K562 (cell line): ENCODE measurements around the gene MAP4. TPM values are rescaled to one million over a fixed set of nuclear protein-coding genes. Genes with fewer than 3 reads are reported as not detected.

ENCODE experiments used
- ATAC-seq: fragments of 200-7000 bp; cut with Tn5 transposase; 3 replicates; pipeline ENCODE4 v1.9.1; 2020; ENCODE audit warnings: moderate library complexity
- BruUV-seq: library from RNA; stranded (reverse); fragments of 400-500 nt; replicated peaks from 2 replicates; lab custom pipeline; 2021; lab: Mats Ljungman, UMichigan
- CTCF ChIA-PET: fragments of 300-600 bp; formaldehyde crosslinking; extraction: SDS; loops from one replicate; lab custom pipeline; 2021; ENCODE audit warnings: low intra/inter-chr PET ratio; lab: Yijun Ruan, JAX
- POLR2A ChIA-PET: fragments of 300-600, 350-650 bp; sonication (Branson Sonifier 250); formaldehyde crosslinking; extraction: SDS; loops from one replicate; lab custom pipeline; 2021; ENCODE audit warnings: antibody characterized with exemption, inconsistent platforms; lab: Yijun Ruan, JAX
- DNase-seq, 4 experiments: peaks; one replicate each; pipeline versions ENCODE4 v3.0.0 to v3.0.0-alpha.2; 2011 to 2018; ENCODE audit warnings: low spot score in 3 of 4, mixed read lengths in 3 of 4; ENCODE audit errors: extremely low read depth in 1 of 4
- FAIRE-seq: peaks from 2 replicates; lab custom pipeline; 2011; peaks lifted over from hg19 to GRCh38; lab: Jason Lieb, UNC
- H2AFZ ChIP-seq: 2 replicates; pipeline ENCODE4 v1.6.0; 2011; ENCODE audit warnings: low read depth, low read length, control low read depth, inconsistent platforms
- H3K27ac ChIP-seq: fragments of 200-600 bp; 3 replicates; pipeline ENCODE4 v1.8.0; 2011; ENCODE audit warnings: low read depth, mild to moderate bottlenecking, control low read depth, inconsistent platforms, low read length, moderate library complexity, mixed read lengths; ENCODE audit errors: extremely low read depth
- H3K27me3 ChIP-seq, 2 experiments: fragments of 300-600 bp in 1 of 2; 2 replicates in 1 of 2; 3 replicates in 1 of 2; pipeline versions ENCODE4 v1.6.0 to v1.8.0; 2011; ENCODE audit warnings: inconsistent platforms in 2 of 2, low read length in 2 of 2, mild to moderate bottlenecking in 1 of 2, mixed read lengths in 1 of 2, moderate library complexity in 1 of 2; ENCODE audit not compliant: control insufficient read depth in 2 of 2, insufficient read depth in 2 of 2
- H3K36me3 ChIP-seq: fragments of 300-600 bp; 3 replicates; pipeline ENCODE4 v1.8.0; 2011; ENCODE audit warnings: mild to moderate bottlenecking, low read length, inconsistent platforms; ENCODE audit not compliant: control insufficient read depth, insufficient read depth
- H3K4me1 ChIP-seq, 2 experiments: fragments of 200-600 bp in 1 of 2; replicated peaks in 1 of 2; 2 replicates in 1 of 2; 3 replicates in 1 of 2; pipeline versions ENCODE4 v1.5.1 to v1.8.0; 2011; ENCODE audit warnings: inconsistent platforms in 2 of 2, low read length in 2 of 2, mild to moderate bottlenecking in 1 of 2, mixed read lengths in 1 of 2, moderate library complexity in 1 of 2; ENCODE audit not compliant: control insufficient read depth in 2 of 2, insufficient read depth in 2 of 2
- H3K4me2 ChIP-seq: 2 replicates; pipeline ENCODE4 v1.6.1; 2011; ENCODE audit warnings: low read length, control low read depth, inconsistent platforms, mixed read lengths; ENCODE audit not compliant: insufficient read depth
- H3K4me3 ChIP-seq: fragments of 200-600 bp; sonication (generic), shearing (Covaris generic); 2 replicates; pipeline ENCODE4 v1.5.1; 2016; ENCODE audit warnings: control low read depth, inconsistent platforms
- H3K79me2 ChIP-seq: fragments of 200-600 bp; 3 replicates; pipeline ENCODE4 v1.8.0; 2011; ENCODE audit warnings: low read length, inconsistent platforms; ENCODE audit not compliant: control insufficient read depth, insufficient read depth
- H3K9ac ChIP-seq, 2 experiments: 2 replicates each; pipeline versions ENCODE4 v1.6.0 to v1.6.1; 2011; ENCODE audit warnings: low read depth in 2 of 2, low read length in 2 of 2, control low read depth in 1 of 2, inconsistent platforms in 1 of 2, mild to moderate bottlenecking in 1 of 2, mixed read lengths in 1 of 2; ENCODE audit not compliant: insufficient read depth in 1 of 2
- H3K9me1 ChIP-seq: one replicate; pipeline ENCODE4 v1.6.0; 2011; ENCODE audit warnings: inconsistent platforms, mild to moderate bottlenecking, low read length, moderate library complexity; ENCODE audit not compliant: control insufficient read depth, insufficient read depth
- H3K9me3 ChIP-seq: replicated peaks from 2 replicates; pipeline ENCODE4 v1.5.1; 2011; ENCODE audit warnings: low read depth, low read length, inconsistent platforms; ENCODE audit not compliant: control insufficient read depth, insufficient read depth
- H4K20me1 ChIP-seq: replicated peaks from 2 replicates; pipeline ENCODE4 v1.6.1; 2011; ENCODE audit warnings: low read length, inconsistent platforms, mixed read lengths; ENCODE audit not compliant: control insufficient read depth, insufficient read depth
- ETS1 ChIP-seq: conservative IDR thresholded peaks from 2 replicates; pipeline ENCODE4 v1.6.1; 2011; ENCODE audit warnings: low read depth, mild to moderate bottlenecking, low read length; ENCODE audit not compliant: control insufficient read depth
- HDAC8 ChIP-seq: fragments of 450-650 bp; IDR thresholded peaks from 2 replicates; pipeline ENCODE4 v1.6.1; 2016; ENCODE audit warnings: mild to moderate bottlenecking, missing genetic modification characterization, moderate library complexity, missing compliant biosample characterization
- HINFP ChIP-seq: fragments of 450-650 bp; conservative IDR thresholded peaks from 2 replicates; pipeline ENCODE4 v1.6.1; 2016; ENCODE audit warnings: missing genetic modification characterization, low read depth, mild to moderate bottlenecking, control low read depth, missing compliant biosample characterization
- HMGN3 ChIP-seq: IDR thresholded peaks from 2 replicates; pipeline ENCODE4 v1.6.1; 2011; ENCODE audit warnings: borderline replicate concordance, low read depth, mild to moderate bottlenecking, mixed read lengths, low read length; ENCODE audit not compliant: insufficient read length; ENCODE audit errors: extremely low read depth
- ID3 ChIP-seq, 2 experiments: fragments of 250-450 bp in 1 of 2; fragments of 450-650 bp in 1 of 2; sonication (Bioruptor Pico) in 1 of 2; IDR thresholded peaks; 2 replicates each; pipeline versions ENCODE4 v1.6.1 to v1.8.0; 2016 to 2021; ENCODE audit warnings: mild to moderate bottlenecking in 2 of 2, moderate library complexity in 2 of 2, missing compliant biosample characterization in 1 of 2, missing genetic modification characterization in 1 of 2
- KLF16 ChIP-seq: IDR thresholded peaks from 2 replicates; pipeline ENCODE4 v1.6.1; 2016; ENCODE audit warnings: antibody characterized with exemption
- MTF1 ChIP-seq: fragments of 250-450 bp; sonication (Bioruptor Pico); IDR thresholded peaks from 2 replicates; pipeline ENCODE4 v1.9.0; 2021; ENCODE audit warnings: moderate library complexity, mild to moderate bottlenecking, inconsistent platforms, borderline replicate concordance
- SNRNP70 ChIP-seq: fragments of 200-400 bp; formaldehyde crosslinking; optimal IDR thresholded peaks from 2 replicates; pipeline ENCODE3; 2017; ENCODE audit warnings: low read depth, low read length
- SRSF1 ChIP-seq: fragments of 200-400 bp; formaldehyde crosslinking; IDR thresholded peaks from 2 replicates; pipeline ENCODE4 v1.6.1; 2017; ENCODE audit warnings: mild to moderate bottlenecking, low read depth, low read length, moderate library complexity
- ZBTB17 ChIP-seq: fragments of 450-650 bp; formaldehyde crosslinking; IDR thresholded peaks from 2 replicates; pipeline ENCODE4 v1.4.0; 2020; ENCODE audit warnings: mild to moderate bottlenecking
- ZKSCAN1 ChIP-seq: fragments of 150-350 bp; IDR thresholded peaks from 2 replicates; pipeline ENCODE4 v1.6.1; 2016; ENCODE audit warnings: low read depth, low read length
- ZNF644 ChIP-seq: fragments of 200-800 bp; sonication (Bioruptor generic); IDR thresholded peaks from 2 replicates; pipeline ENCODE4 v1.6.1; 2016; ENCODE audit warnings: low read depth, missing genetic modification characterization, missing compliant biosample characterization
- ZNF668 ChIP-seq: fragments of 250-450 bp; sonication (Bioruptor Pico); IDR thresholded peaks from 2 replicates; pipeline ENCODE4 v1.8.0; 2022; ENCODE audit warnings: mild to moderate bottlenecking, inconsistent platforms
- WGBS: fragments of 100-300 bp; shearing (Covaris generic); methylation state at CpG from one replicate; pipeline ENCODE4 v1.1.6; 2016; ENCODE audit warnings: low coverage, mixed read lengths; ENCODE audit not compliant: insufficient coverage; ENCODE audit errors: missing lambda C conversion rate; 5-methylcytosine and 5-hydroxymethylcytosine counted together
- in situ Hi-C: fragments of 300-500 bp; cut with MboI; formaldehyde crosslinking; loops from 4 replicates; pipeline ENCODE4 v1.15.0; 2018; ENCODE audit warnings: inconsistent platforms, mixed read lengths
- intact Hi-C: fragments of 100-400 bp; cut with micrococcal nuclease; formaldehyde crosslinking; loops from 2 replicates; pipeline ENCODE4 v1.14.2; 2022
- polyA plus RNA-seq, 8 experiments: library from polyadenylated mRNA; depleted of rRNA in 4 of 8; stranded (reverse) in 5 of 8; unstranded in 3 of 8; fragments of >200 nt; fragmentation: Nextera tagmentation in 2 of 8; fragmentation: Illumina TruSeq in 1 of 8; extraction: Ambion mirVana in 2 of 8; extraction: Trizol in 1 of 8; gene quantifications; 2 replicates each; pipeline versions ENCODE4 v1.2.1 to v1.2.3, GENCODE V29; 2011 to 2014; ENCODE audit warnings: inconsistent platforms in 1 of 8, missing spikeins in 1 of 8
- total RNA-seq, 7 experiments: library from RNA; depleted of rRNA in 6 of 7; stranded (reverse); fragments of >200 nt in 6 of 7; fragmentation: Illumina TruSeq in 2 of 7; extraction: Trizol in 2 of 7; gene quantifications; 2 replicates each; pipeline versions ENCODE4 v1.2.1 to v1.2.3, GENCODE V29; 2011 to 2021; ENCODE audit warnings: low replicate concordance in 1 of 7

Gene MAP4
- total and polyA plus RNA-seq, 9 of the 15 experiments (the other 6 are each of a cell fraction or from before 2014, with no cell fraction given): 13.3 to 141 (median 36.8) TPM

- no peak overlapping the region for H3K27ac ChIP-seq
- ChIA-PET POLR2A (no interaction called here), CTCF (no interaction called here)
- H3K79me2 ChIP-seq: peaks cover 62% of the 10 kb centered on the region
- H3K27me3 ChIP-seq: no peaks in the 10 kb centered on the region
- H3K9me3 ChIP-seq: no peaks in the 10 kb centered on the region
- TF ChIP-seq HINFP: no peak
- peak; percentile 11 for FAIRE-seq
- no peaks in the 10 kb centered on the region for H3K9me1 ChIP-seq
- H3K9ac ChIP-seq: no peak overlapping the region
- no peak for ATAC-seq
- H3K36me3 ChIP-seq: no peaks in the 10 kb centered on the region
- H3K4me2 ChIP-seq: no peak overlapping the region
- H3K4me1 ChIP-seq: peaks cover 0 to 4% of the 10 kb centered on the region in 2 experiments; a peak in 1 of 5 replicates
- no peak overlapping the region for H2AFZ ChIP-seq
- DNase-seq: no peak
- H4K20me1 ChIP-seq: no peaks in the 10 kb centered on the region; the same call in 1 of the 2 replicates
- H3K4me3 ChIP-seq: no peak overlapping the region
- 86% methylated on average over 2 of the region's 2 CpGs for WGBS
- no TSS peak for BruUV-seq
- intact Hi-C loops (no loop called here), in situ Hi-C loops (no loop called here)
These were observed 9.9 kb upstream of the MAP4 start for GRCh38 chr3:48026098-48026497.

GRCh38 chr3:48024401-48024800 is 8.2 kb upstream of the MAP4 start:
- Histone ChIP-seq H2AFZ (no peak overlapping the region), H3K4me3 (no peak overlapping the region), H3K9me3 (no peaks in the 10 kb centered on the region), H3K9ac (no peak overlapping the region), H3K9me1 (no peaks in the 10 kb centered on the region), H4K20me1 (no peaks in the 10 kb centered on the region; the same call in 1 of the 2 replicates), H3K4me2 (no peak overlapping the region), H3K79me2 (peaks cover 67% of the 10 kb centered on the region), H3K4me1 (peaks cover 0 to 4% of the 10 kb centered on the region in 2 experiments; a peak in 2 of 5 replicates), H3K27me3 (no peaks in the 10 kb centered on the region), H3K36me3 (no peaks in the 10 kb centered on the region), H3K27ac (no peak overlapping the region)
- 89% methylated on average over 1 of the region's 1 CpG for WGBS
- FAIRE-seq: no peak
- no peak for ATAC-seq
- ChIA-PET POLR2A (interaction anchor here (1.2 kb wide), 1 partner anchor 10 kb away, joined by 3 read pairs; no protein-coding TSS in a partner anchor), CTCF (no interaction called here)
- intact Hi-C loops (no loop called here), in situ Hi-C loops (no loop called here)
- DNase-seq: no peak
- no TSS peak for BruUV-seq
- TF ChIP-seq MTF1 (CRISPR knock-in tag): no peak
- no peak for TF ChIP-seq ZNF668
- no peak for TF ChIP-seq ZKSCAN1
- TF ChIP-seq ID3 (CRISPR knock-in tag; IDR thresholded peaks at IDR 0.05): no peak
- no peak for TF ChIP-seq ID3 (tag; IDR thresholded peaks at IDR 0.05)
- no peak for TF ChIP-seq SRSF1
- TF ChIP-seq ZBTB17: no peak
- no peak for TF ChIP-seq HMGN3
- no peak for TF ChIP-seq ZNF644 (tag)
- TF ChIP-seq HDAC8 (tag): no peak
- no peak for TF ChIP-seq KLF16
- TF ChIP-seq ETS1: no peak
- TF ChIP-seq SNRNP70: no peak
